HG03280 (cell line): Measurements from ENCODE around the gene PDE10A.

ENCODE experiments used
- ATAC-seq: cut with Tn5 transposase; IDR thresholded peaks from one replicate; pipeline ENCODE4 v1.9.1; 2021; ENCODE audit warnings: mild to moderate bottlenecking, moderate library complexity; ENCODE audit not compliant: unreplicated experiment

The PDE10A gene

DNA sequence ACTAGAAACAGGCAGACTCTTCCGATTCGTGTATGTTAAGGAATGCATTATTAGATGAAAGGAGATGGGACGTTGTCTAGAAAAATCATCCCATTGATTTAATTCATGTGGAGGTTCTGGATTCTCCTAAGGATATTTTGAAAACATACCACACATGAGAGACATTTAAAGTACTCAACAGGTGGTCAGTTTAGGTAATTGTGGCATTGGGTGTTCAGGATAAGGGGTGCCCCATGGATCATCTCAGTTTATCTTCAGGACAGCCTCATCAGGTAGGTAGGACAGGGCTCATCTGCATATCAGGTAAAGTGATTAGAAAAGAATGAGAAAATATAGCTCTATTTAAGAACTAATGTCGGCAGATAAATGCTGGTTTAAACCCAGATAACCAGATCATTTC, 15.9 kb upstream of the PDE10A start:
- no peak for ATAC-seq

DNA sequence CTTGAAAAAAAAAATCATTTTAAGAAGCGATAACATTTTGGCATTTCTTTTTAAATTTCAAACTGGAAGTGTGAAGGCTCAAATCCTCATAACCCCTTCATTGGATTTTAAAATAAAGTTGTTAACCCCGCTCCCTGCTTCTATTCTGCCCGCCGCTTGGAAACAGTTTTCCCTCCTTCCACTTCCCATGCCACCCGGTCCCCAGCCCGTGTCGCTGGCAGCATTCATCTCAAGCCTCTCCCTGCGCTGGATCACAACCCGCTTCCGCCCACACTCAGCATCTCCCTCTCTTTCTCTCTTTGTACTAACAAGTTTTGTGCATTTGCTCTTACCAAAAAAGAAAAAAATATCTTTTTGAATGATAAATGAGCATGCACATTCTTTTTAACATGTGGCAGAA, 15.4 kb upstream of the PDE10A start:
- no peak for ATAC-seq

DNA sequence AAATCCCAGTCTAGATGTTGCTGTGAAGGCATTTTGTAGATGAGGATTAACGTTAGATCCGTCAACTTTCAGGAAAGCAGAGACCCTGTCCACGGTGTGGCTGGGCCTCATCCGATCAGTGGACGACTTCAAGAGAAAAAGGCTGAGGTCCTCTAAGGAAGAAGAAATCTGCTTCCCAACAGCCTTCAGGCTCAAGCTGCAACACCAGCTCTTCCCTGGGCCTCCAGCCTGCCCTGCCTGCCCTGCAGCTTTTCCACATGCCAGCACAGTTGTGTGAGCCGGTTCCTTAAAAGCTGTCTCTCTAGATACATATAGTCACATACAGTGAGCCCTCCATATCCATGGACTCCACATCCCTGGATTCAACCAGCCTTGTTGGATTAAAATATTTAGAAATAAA, 14.1 kb upstream of the PDE10A start:
- ATAC-seq = no peak

DNA sequence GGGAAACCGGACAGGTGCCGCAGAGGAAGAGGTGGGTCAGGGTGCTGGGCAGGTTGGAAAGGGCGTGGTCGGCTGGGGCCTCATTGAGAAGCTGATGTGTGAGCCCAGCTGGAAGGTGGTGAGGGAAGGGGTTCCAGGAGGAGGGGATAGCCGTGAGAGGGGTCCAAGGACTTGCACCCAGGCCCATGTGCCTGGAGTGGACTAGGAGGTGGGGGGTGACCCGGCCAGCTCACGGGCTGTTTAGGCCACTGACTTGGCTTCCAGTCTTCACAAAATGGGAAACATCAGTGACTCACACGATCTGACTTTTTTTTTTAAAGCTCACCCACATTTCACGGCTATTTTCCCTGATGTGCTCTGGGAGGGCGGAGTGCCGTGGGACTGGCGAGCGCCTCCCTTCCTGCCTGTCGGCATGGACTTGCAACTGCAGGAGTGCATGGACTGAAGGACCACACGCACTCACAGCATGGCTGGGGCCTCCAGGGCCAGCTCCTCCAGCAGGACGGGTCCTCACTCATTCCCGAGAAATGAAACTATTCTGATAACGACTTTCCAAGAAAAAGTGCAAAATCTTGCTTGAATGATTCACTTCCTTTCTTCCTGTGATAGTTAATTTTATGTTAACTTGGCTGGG, 13.5 kb upstream of the PDE10A start:
- no peak for ATAC-seq

DNA sequence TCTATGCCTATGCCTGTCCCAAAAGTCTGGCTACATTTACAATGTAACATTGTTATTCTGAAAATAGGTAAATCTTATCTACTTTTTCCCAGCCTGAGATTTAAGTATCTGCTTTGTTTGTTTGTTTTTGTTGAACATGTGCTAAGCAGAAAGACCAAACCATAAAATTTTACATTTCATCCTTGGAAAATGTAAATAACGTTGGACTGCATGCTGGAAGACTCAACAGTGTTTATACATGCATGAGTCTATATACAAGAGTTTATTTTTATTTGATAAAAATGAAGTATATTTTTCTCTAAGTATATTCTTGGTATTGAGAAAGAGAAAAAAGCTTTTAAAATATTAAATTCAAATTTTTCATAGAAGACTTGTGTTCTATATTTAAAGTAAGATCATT, 12.1 kb upstream of the PDE10A start:
- no peak for ATAC-seq

DNA sequence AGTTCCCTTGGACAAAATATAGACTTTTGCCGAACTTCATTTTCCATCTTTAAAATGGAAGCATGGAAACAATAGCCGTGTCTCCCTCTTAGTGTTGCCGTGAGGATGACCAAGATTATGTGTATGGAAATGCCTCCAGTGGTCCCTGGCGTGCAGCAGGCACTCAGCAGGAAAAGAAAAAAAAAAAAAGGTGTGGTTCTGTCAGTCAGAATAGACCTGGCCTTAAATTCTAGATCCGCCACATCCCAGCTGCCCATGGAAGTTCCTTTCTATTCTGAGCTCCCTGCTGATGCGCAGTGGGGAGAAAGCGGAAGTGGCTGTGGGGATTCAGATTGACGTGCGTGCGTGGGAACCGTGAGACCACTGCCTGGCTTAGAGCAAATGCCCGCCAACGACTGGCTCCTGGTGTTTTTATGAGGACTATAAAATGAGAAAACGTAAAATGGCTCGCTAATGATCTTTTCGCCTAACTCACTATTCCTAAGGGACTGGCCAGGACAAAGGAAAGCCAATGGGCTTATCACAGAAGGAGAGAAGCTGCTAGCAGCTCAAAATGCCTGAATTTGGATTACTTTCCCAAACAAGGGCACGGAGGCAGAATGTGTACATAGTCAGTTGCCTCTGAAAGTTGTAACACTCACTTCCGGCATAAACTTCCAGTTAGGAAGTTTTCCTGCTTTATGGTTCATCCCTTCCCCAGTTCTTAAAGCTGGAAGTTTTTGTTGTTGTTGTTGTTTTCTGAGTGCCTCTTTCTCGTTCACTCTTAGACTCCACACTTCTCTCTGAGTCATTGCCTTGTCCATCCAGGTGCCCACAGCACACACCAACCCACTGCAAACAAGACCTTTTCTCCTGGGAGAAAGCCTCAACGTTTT, 11.4 kb upstream of the PDE10A start:
- no peak for ATAC-seq

DNA sequence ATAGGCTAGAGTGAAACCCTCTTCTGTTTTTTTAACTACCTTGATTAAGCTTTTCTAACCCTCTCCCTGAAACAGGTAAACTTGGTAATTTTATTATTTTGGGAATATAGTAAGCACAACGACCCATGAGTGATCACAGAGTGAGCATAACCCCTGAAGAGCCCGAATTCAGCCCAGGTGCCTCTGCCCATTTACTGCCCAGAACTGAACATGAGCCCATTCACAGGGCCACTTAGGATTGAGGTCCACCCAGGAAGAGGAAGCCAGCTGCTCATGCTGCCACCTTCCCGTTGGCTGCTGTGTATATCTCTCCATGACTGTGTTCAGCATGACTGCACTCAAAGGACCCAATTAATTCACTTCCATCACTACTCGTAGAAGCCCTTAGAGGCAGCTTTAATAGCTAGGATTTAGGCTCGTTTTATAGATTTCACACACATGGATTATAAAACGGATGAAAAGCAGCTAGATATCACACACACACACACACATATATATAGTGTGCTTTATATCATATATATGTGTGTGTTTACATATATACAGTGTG, 8.3 kb upstream of the PDE10A start:
- no peak for ATAC-seq

DNA sequence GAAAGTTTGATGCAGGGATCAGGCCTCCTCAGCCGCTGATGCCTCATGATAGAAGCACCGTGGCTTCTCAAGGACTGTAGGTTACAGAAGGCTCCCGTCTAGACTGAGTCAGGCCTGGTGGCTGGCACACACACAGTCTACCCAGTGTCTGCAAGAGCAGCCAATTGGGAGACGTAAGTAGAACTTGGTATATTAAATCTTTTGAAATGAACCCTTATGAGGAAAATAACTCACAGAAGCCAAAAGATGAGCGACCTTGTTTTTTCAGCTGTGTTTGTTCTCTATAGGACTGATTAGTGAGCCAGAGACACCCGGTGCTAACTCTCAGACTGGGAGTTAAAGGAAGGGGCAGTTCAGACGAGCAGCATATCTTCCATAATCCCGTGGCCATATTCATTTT, 5.9 kb upstream of the PDE10A start:
- ATAC-seq = no peak

DNA sequence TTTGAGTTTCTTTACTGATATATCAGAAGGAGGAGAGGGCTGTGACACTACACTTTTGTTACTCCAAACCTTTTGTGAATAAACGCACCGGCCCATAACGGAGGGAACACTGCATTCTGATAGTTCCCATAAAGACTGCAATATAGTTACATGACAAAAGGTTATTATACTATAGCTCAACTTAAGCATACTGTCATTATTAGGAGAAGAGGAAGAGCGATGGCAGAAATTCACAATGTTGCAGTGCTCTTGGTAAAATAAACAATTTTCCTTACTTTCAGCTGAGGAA, 2.3 kb upstream of the PDE10A start:
- no peak for ATAC-seq

DNA sequence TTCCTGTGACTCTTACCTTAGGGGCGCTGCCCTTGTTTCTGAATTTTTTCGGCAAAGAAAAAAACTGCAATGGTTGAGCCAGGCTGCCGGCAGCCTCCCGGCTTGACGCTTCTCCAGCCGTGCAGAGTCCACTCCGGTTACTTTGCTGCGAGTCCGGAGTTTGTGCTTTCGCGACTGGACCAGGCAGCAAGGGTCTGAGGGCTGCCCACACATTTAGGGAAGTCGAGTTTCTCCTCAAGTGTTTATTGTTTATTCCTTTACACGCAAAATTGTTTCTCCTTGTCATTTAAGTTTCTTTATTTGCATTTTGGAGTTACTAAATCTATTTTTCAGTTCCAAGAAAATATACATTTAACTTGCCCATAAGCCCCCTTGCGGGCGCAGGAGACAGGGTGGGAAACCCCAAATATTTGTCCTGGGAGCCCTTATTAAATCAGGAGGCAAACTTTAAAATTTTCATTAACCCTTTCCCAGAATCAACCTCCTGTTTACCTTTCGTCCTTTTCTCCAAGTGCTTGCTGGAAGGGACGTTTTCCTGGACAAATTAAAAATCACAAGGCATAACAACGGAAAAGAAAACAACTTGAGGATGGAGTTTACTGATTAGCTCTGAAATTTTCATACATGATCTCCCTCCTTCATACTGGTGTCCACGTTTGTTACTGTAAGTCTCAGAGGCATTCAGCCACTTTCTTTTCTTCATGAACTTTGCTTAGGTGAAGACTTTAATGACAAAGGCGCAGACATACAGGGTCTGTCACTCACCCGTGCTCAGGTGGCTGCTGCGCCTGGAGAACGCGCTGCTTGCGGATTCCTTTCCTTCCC, 1.7 kb upstream of the PDE10A start:
- no peak for ATAC-seq

DNA sequence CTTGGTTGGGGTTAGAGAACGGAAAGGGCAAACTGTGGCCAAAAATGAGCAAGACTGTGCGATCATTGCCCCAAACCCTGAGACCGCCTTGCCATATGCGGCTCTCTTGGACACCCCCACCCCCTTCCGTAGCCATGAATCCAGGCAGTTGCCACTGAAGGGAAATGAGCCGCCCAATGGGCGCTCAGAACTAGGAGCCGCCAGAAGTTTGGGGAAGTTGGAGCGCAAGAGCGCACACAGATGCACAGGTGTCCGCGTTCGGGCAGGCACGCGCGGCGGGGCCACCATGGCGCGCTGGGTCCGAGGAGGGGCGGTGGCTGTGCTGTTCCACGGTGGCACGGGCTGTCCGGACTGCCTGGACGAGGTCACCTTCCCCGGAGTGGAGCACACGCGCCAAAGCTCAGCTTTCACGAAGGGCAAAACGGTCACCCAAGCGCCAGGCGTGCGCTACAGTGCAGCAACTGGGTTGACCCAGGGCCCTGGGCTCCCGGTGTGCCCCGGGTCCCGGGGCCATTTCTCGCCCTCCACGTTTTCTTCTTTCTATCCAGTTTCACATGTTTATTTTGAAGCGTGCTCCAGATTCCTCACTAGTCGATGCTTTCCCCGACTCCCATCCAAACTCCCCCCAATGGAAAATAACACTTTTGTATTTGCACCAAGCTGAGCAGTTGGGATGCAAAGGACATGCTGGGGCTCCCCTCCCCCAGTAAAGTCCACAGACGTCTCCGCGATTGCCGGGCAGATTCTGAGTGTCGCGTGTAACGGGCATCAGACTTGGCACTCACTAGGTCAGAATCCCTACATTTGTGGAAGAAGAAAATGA, 906 bp upstream of the PDE10A start:
- no peak for ATAC-seq

DNA sequence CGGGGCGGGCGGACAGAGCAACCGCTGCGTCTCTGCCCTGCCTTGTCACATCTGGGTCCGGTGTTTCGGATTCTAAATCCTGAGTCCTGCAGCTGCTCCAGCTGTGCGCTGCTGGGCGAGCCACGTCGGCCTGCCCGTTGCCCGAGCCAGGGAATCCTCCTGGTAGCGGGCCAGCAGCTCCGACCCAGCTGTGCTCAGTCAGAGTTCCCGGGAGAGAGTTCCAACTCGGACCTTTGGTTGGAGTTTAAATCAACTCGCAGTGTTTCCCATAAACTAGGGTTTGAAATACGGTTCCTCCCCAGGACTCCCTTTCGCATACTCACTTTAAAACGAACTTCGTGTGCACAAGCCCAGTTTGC, 315 bp upstream of the PDE10A start:
- ATAC-seq = no peak

DNA sequence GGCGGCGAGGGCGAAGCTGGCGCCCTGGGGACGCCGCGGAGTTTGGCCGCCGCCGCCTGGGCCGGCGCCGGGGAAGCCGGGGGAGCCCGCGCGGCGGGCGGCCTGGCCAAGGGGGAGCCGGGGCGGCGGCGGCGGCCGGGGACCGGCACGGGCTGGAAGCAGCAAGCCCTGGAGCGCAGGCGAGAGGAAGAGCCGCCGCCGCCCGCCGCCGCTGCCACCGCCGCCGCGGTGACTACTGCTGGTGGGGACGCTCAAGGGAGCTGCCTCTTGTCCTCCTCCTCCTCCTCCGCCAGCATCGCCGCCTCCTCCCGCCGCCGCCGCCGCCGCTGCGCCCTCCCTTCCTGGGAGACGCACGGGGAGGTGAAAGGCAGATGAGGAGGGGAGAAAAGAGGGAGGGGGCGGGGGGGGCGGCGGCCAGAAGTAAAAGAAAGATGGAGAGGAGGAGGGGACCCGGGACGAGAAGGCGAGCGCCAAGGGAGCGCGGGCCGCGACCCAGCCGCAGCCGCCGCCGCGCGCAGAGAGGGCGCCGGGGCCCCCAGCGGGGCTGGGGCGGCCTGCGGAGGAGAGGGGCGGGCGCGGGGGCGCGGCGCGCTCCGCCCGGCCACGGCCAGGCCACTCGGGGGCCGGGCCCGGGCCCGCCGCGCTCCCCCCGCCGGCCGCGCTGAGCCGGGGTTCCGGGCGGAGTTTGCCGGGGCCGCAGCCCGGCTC, 846 bp downstream of the PDE10A start:
- ATAC-seq = no peak

DNA sequence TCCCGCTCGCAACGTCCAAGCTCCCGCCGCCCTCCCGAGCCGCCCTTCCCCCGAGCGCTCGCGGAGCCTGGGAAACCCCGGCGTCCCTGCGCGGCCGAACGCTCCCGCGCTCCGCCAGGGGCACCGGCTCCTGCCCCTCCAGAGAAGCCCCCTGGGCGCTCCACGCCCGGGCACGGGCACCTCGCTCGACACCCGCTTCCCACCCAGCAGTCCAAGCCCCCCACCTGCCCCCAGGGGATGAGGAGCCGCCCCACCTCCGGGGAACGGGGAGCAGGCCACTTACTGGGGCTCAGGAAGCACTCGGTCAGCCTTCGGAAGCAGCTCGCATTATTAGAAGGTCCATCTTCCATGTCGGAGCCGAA, 1.4 kb downstream of the PDE10A start:
- ATAC-seq = no peak

DNA sequence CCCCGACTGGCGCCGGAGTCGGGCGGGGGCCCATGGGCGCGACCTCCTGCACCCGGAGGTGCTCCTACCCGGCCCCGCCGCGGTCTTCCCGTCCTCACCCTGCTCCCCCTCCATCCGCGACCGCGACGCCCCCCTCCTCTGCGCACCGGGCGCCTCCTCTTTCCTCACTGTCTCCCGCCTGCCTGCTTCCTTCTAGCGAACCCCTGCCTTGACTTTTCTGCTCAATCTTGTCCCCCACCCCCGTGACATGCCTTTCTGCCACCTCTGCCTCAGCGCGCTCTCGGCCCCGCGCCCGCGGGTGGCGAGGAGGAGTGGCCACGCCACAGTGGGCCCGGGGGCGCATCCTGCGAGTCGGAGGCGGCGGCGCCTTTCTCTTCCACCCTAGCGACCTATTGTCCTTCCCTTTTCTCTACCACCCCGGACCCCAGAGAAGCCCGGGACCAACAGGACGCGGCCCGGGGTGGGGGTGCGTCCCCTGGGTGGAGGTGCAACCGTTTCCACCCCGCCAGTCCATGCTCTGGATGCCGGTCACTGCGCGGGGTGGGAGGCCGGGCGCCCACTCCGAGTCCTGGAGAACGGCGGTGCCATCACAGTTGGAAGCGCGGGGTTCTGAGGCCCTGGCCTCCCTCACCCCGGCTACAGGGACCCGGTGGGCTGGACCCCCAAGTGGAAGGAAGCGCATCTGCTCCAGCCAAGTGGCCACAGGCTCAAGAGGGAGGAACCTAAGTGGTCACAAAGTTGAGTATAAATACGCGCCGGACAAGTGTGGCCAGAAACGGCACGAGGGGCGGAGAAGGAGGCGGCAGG, 2.0 kb downstream of the PDE10A start:
- no peak for ATAC-seq

DNA sequence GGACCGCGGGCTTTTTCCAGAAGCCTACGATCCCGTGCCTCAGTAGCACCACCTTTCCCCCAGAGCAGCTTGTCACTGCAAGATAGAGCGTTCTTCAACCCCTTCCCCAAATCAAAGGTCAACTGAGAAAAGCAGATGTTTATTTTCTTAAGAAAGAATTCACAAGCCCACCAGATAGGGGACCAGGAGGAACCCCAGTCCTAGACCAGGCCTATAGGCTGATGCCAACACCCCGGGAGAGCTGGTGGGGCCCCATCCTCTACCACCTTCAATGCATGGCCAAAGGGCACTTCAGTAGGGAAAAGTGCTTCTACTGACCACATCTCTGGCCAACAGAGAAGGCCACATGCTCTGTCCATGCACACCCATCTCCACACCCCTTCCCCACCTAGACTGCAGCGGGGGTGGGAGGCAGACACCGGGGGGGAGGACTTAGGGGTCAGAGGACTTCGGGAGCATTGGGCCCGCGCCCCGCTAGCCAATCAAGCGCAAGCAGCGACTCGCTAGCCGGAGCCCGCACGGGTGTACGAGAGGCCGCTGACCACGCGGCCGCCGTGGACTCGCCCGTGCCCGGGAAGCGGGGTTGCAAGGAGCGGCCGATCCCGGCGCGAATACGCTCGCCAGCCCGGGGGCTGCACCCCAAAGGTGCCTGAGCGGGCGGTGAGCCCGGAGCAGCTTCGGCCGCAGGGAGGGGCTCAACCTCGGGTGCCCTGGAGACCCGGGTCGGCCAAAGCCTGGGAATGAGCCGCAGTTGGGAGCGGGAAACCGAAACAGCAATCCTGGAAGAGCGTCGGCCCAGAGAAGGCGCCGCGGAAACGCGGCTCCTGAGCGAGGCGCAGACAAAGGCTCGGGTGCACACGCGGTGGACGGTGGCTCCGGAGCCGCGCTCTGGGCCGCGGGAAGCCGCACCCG, 2.8 kb downstream of the PDE10A start:
- ATAC-seq = no peak

DNA sequence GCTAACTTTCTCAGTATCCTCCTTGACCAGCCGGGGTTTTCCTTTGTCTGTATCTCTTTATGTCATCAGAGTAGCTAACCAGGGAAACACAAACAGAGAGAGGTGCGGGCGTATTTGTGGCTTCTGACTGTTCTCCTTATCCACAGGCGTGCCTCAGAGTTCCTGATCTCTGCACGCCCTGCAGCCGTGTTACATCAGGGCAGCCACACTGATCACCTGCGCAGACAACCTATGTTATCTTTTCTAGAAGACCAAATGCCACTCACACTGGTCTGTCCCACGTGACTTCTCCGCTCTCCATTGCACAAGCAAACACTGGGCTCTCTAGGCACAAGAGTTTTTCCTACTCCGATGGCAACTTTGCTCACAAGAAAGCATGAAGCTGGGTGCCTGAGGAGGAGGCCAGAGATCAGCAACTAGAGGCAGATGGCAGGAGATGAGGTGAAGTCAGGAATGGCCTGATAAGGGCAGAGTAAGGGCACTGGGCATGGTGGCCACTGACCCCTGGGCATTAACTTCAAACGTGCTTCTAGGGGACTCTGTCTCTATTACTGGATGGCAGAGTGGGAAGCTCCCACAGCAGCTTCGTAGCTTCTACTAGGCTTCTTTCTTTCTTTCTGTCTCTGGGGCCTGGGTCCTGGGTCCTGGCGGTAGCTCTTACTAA, 4.5 kb downstream of the PDE10A start:
- ATAC-seq = no peak

DNA sequence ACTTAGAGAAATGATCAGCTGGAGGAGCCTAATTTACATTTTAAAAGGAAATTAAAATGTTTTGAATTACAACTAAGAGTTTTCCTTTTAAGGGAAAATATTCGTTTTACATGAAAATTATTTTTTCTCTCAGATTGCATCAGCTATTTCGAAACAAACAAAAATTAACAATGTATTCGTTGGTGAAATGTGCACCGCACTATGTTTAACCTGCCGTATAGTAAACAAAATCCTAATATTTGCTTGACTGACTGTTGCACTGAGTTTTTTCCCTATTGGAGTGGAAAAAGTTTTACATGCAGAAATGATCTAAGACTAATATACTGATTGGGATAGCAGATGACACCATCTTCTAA, 5.7 kb downstream of the PDE10A start:
- no peak for ATAC-seq
